Stimulated activated CD4-positive, alpha-beta T cell treated with anti-CD3 and anti-CD28 coated beads, Interleukin-12 subunit alpha, Interleukin-12 subunit beta, amount 100 ng/mL, for 24 hours (primary cell): ENCODE measurements around the gene DOCK1.

ENCODE experiments used
- DNase-seq, 2 experiments: peaks; one replicate each; pipeline ENCODE4 v3.0.0-alpha.2; 2020; ENCODE audit warnings: low read depth in 2 of 2

The DOCK1 gene

DNA sequence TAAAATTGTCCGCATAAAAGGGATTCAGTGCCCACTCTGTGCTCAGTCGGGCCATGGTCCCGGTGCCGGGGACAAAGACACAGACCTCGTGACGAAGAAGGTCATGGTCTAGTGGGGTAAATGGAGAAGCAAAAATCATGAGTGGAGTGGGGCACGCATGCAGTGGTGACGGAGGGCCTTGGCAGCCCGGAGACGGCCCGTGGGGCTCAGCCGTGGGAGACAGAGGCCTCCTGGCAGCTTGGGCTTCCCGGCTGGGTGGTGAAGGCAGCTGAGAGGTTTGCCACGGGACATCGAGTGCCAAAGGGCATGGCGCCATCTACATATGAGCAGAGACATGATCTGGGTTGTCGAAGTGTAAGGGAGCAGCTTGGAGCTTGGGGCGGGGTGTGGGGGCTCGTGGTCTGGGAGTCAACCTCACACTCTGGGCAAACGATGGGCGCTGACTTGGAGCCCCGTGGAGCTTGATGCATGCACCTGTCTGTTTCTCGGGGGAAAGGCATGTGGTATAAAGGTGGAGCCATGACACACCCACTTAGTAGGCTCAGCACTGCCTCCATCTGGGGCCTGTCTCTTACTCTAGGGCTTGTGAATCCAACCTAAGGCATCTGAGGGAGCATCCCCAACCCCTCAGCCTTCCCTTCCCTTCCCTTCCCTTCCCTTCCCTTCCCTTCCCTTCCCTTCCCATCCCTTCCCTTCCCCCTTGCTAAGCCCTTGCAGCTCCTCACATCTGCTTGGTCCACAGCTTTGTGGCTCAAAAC is 442.2 kb downstream of the DOCK1 start:
- DNase-seq: no peak

DNA sequence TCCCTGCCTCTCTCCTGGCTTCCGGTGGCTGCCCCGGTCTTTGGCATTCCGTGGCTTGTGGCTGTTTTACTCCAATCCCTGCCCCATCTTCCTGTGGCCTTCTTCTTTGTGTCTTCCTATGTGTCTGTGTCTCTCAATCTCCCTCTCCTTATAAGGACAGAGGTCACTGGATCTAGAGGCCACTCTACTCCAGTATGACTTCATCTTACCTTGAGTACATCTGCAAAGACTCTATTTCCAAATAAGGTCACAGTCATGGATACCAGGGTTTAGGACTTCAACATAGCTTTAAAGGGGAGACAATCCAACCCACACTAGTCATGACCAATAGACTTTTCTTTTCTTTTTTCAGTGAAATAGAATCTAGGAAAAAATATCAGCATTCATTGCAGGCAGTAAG is 444.5 kb downstream of the DOCK1 start:
- DNase-seq: no peak

DNA sequence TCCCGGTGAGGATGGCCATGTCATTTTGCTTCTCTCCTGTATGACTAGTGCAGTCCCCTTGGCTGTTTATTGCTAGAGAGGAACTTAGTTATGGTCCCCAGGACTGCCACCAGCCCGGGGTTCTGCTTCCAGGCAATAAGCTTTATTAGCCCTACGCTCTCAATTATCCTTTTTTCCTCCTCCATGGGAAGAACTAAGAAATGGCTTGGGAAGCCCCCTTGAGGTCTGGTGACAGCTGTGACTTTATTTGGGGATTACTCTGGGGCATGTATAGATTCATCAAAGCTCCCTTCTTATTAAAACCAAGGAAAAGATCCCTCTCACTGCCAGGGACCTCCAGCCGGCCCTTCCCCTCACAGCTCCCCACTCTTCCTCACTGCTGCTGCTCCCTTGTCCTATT is 446.3 kb downstream of the DOCK1 start:
- DNase-seq: no peak

DNA sequence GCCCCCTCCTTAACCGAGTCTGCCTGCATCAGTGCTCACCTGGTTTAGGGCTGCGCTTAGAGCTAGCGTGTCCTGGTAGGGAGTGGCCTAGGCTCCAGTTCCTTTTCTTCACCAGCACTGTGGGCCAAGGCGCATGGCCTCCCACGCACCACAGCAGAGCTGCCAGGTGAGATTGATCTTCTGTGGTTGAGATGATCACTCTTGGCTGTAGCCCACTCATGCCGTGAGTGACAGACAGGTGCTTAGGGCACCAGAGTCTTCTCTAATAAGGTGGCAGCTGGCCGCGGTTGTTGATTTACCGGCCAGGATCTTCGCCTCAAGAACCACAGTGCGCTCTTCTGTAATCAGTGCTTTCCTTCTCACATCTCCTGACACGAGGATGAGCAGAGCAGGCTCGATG is 448.3 kb downstream of the DOCK1 start:
- DNase-seq: no peak

DNA sequence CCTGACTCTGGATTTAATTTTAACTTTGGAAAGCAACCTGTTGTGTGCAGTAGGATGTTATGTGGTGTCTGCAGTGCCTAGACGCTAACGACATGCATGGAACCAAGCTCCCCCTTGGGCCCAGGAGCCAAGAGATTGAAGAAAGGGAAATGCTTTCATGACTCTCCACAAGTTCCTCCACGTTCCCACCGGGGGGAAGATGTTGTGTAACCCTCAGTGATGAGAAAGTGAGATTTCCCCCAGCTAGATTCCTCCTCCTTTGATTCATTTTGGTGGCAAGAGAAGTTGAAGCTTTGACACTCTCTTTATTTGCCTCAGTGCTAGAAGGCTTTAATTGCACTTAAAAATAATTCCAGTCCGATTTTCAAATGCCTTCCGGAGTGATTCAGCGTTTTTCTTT is 449.0 kb downstream of the DOCK1 start:
- no peak for DNase-seq

DNA sequence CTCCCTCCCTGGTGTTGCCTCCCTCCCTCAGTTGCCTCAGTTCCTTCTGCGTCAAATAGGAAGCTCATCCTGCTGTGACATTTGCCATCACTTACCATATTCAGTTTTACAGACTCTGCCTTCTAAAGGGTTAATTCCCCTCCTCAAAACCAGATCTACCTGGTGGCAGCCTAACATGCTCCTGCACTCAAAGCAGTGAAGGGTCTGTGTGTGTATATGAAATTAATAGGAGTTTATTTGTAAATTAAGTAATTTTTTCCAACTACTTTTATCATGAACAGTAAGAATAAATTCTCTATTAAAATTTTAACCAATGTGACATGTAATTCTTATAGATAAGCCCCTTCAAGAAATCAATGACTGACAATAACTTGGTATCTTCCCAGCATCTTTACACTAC is 449.8 kb downstream of the DOCK1 start:
- no peak for DNase-seq

DNA sequence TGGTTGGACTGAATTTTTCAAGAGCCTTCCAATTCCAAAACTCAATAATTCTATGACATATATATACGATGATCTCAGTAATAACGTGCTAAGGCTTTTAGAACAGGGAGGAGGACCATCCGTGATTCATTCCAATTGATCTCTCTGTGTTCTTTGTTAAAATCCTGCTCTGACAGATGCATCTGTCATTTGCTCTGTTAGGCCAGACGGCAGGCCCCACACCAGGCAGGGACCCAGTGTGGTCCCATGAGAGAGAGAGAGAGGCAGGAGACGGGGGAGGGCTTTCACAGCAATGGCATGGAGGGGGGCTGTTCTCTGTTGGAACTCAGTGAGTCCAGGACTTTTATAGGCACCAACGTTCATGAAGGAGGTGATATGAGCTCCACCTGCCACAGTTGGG is 451.1 kb downstream of the DOCK1 start:
- no peak for DNase-seq

DNA sequence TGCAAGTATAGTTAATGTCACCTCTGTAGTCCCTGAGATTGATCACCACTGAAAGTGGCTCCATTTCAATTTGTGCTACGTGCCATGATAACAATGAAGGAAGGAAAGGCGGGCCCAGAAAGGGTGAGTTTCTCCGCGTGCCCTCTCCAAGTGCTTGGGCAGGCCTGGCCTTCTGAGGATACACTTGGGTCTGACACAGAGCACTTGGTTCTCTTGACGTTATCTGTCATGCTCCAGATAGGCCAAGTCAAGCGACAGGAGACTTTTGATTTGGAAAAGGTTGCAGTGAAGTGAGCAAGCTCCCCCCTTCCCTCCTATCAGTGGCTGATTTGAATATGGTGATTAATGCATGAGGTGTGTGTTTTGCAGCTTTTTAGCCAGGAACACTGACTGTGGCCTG is 452.0 kb downstream of the DOCK1 start:
- DNase-seq: no peak

DNA sequence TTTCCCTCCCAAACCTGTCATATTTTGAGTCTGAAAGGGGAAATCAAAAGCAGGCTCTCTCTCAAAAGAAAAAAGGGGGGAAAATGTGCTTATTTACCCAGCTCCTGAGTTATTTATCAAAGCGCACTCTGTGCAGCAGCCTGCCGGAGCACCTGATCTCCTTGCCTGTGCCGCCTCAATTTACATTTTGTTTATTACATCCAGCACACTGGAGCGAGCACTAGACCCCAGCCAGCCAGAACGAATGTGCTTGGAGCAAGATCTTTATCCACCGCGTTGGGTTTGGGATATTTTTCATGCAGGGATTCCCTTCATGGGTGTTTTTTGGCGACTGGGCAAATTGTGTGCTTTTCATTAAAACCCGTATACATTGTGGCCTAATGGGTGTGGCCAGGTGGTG is 453.1 kb downstream of the DOCK1 start:
- DNase-seq: no peak

DNA sequence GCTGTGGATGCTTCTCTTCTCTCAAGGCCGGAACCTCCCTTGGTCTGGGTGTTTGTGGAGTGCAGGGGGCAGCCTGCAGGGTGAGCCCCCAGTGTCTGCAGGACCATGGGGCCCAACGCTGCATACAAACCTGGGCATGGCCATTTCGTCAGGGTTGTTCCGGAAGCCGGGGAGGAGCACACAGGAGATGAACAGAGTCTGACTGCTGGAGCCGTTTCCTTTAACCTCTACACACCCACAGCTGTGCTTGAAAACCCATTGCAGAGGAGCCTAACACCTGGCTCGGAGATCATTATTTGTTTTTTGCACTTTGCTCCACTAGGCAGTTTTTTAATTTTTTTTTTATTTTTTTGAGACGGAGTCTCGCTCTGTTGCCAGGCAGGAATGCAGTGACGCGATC is 458.8 kb downstream of the DOCK1 start:
- no peak for DNase-seq

DNA sequence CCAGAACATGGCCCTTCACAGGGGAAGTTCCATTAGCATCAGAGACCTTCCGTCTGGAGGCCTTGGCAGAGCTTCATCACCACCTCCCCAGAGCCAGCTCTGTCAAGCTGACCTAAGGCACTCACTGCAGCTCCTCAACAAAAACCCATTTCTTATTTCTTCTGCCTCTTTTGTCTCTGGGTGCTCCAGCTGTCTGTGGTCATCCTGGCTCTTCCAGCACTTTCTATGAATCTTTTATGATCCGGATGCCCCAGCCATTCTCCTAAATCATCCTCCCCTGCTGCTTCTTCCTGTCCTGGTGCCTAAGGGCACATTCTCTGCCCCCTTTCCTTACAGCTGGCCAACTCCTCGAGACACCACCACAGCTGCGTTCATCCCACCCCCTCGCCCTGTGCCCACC is 462.9 kb downstream of the DOCK1 start:
- DNase-seq: no peak

DNA sequence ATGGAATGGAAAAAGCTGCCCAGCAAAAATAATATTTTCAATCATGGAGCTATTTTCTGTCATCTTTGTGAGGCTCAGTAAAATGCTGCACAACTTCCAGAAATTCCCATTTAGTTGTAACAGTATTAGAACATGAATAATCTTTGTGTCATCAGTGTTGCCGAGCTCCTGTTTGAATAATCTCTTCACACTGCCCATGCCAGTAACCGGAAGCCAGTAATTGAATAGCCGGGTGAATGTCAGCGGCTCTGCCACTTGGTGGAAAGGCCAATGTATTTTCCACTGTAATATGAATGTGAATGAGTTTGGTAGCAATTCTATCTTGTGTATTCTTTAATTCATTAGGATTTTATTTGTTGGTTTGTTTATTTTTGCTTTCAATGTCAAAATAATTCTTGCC is 463.7 kb downstream of the DOCK1 start:
- no peak for DNase-seq

DNA sequence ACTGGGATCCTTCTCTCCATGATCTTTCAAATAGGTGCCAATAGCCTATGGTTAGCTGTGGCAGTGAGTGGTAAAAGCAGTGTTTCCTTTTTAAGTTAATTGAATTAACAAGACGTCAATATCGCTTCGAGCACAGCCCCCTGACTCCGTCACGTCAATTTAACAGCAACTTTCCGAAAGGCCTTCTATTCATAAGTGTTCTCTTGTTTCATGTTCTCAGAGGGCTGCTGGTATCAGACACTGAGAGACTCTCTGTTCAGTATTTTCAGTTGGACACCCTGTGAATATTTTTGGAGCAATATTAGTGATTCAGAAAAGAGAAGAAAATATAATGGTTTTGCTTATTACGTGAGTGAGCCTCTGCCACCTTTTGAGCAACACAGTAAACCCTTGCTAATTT is 465.4 kb downstream of the DOCK1 start:
- DNase-seq: no peak

DNA sequence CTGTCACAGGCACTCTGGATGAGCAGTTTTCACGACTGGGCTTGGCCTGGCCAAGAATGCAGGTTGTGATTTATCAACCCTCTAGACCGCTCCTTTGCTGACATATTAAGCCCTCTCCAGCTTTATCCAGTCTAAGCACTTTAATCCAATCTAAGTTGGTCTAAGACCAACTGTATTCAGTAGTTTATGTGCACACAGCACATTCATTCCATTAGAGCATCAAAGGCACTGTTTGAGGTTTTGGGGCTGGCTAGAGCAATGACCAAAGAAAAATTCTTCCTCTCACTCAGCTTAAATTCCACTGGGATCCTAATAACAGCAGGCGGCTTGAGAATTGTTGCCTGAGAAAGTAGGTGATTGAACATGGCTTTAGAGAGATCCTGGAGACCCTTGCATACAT is 467.1 kb downstream of the DOCK1 start:
- DNase-seq: no peak

DNA sequence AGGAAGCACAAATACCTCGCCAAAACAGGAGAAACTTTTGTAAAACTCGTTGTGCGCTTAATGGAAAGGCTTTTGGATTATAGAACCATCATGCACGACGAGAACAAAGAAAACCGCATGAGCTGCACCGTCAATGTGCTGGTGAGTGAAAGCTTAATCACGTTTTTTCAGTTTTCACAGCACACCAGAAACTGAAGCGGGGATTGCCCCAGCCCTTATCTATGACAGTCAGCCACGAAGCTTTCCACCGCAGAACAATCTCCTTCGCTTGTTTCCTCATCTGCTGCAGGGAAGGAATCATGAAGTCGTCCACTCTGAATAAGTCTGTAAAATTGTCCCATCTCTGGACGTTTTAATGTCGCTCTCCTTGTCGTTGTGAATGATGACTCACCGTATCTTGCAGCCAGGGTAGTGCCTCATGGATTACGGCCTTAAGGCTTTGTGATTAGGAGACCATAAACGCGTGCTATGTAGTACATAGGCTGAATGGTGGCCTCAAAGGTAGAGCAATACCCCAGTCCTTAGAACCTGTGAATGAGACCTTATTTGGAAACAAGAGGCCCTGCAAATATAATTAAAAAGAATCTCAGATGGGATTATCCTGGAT is 468.9 kb downstream of the DOCK1 start:
- DNase-seq: no peak

DNA sequence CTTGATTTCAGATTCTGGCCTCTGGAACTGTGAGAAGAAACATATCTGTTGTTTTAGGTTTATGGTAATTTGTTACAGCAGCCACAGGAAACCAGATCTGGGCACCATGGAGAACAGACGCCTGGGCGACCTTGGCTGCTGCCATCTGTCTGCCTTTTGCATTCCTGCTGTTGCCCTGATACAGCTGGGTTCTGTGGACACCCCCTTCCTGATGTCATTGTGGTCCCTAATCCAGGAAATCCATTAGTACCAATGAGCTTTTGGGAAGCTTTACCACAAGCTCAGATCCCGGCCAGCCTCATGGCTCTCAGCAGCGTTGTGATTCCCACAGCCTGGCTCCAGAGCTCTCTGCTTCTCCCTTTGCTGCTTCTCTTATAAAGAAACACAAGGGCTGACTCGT is 469.7 kb downstream of the DOCK1 start:
- no peak for DNase-seq

DNA sequence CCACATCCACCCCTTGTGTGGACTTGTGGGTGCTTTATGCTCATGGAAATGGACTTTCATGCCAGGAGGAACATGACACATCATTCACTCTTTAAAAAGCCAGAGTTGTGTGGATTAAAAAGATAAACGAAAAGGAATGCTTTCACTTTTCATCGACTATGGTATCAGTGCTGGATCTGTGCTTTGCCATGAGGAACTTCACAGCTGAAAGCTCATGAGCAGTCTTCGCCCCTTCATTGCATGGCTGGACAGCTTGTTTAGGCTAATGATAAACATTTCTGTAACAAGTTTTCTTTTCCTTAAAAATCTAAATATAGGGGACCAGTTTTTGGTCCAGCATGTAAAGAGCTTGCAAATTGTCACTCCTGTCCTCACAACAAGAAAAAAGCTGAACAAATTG is 470.2 kb downstream of the DOCK1 start:
- DNase-seq: no peak

DNA sequence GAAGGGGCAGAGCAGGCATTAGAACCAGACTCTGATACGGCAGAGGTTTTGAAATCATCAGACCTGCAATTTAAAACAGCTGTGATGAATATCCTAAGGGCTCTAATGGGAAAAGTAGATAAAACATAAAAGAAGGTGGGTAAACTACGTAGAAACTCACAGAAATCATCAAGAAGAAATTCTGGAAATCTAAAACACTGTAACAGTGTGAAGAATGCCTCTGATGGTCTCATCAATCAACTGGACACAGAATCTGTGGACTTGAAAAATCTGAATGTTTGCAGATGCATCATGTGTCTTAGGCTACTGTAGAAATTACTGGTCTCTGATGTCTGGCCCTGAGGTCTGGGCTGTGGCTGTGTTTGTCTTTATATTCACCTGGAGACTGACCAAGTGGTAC is 470.8 kb downstream of the DOCK1 start:
- no peak for DNase-seq

DNA sequence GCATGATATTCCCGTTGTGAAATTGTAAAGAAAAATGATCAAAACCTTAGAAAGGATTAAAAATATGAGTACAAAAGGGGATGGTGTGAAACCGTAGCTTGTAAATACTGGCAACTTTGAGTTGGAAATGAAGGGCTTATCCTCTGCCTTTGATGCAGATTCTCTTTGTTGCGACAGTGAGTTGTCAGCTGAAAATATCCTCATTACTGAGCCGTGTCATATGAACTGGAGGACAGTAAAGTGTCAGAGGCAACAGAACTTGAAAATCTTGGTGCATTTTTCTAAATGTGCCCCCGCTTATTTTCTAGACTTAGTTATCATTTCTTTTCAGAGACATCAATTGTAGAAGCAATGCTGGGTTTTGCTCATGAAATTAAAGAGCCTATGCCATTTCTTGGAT is 473.4 kb downstream of the DOCK1 start:
- no peak for DNase-seq

DNA sequence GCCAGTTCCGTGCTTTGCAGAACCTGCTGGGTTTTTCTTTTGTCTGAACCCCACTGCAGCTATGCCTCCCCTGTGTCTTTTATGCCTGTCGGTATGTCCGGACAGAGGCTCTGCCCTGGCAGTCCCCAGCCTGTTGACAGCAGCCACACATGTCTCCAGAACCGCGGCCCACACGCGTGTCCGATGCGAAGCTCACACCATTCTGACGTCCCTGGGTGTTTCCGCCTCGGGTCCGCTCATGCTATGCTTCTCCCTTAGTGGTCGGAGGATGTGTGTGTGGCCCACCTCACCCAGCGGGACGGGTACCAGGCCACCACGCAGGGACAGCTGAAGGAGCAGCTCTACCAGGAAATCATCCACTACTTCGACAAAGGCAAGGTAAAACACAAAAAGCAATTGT is 479.3 kb downstream of the DOCK1 start:
- no peak for DNase-seq

DNA sequence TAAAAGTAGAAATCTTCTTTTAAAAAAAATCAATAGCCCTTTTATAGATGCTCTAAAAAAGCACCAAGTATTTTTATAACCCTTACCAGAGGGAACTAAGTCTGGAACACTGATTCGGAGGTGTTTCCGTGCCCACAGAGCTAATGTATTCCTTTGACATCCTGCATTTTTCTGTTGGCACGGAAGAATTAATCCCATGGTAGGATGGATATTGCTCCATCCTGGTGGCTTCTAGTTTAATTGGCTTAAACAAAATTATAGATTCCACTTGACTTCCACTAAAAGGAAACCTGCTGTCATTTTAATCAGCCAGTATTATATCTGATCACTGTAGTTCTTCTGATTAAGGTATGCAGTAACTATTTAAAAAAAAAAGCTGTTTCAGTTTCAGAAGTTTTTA is 479.8 kb downstream of the DOCK1 start:
- no peak for DNase-seq

DNA sequence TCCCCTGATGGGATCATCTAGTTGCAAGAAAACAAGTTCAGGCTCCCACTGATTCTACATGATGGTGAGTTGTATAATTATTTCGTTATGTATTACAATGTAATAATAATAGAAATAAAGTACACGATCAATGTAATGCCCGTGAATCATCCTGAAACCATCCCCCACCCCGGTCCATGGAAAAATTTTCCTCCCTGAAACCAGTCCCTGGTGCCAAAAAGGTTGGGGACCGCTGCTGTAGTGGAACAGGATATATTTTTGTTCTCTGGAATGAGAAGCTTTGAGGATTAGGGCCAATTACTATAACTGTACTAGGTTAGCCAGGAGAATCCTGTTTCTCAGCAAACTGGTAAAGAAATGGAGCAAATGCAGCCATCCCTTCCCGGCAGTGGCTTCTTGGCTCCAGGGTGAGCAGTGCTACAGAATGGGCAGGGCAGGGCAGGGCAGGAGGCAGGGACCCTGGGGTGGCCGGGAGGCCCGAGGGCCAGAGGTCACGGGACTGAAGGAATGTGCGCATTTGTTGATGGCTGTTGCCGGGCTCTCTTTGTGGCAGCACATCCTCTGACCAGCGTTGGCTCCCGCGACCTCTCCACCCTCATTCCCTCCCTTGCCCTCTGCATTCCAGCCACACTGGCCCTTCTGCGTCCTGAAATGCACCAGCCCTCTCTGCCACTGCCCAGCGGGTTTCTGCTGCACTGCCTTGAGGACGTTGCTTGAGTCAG is 481.5 kb downstream of the DOCK1 start:
- no peak for DNase-seq

DNA sequence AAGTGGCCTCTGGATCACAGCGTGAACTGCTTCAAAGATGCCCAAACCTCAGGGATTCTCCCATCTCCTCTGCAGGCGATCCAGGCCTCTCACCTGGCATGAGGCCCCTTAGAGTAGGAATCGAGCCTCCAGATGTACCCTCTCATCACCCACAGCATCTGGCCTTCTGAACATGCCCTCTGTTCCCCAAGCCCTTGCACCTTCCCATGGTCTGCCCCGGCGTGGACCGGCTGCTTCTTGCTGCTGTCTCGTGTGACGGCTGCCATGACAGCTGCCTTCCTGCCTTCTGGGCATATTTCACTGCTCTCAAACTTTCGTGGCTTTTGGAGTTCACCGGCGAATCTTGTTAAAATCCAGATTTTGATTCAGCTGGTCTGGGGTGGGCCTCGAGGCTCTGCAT is 486.6 kb downstream of the DOCK1 start:
- no peak for DNase-seq
